Lung (tissue), 4 donors: ENCODE data around the gene AGR2. TPM values are rescaled to one million over a fixed set of nuclear protein-coding genes. Genes with fewer than 3 reads are reported as not detected.

Source experiments
- polyA plus RNA-seq, 2 donors: library from polyadenylated mRNA; stranded (reverse); fragments of 200-250 nt; gene quantifications; one replicate each; pipeline ENCODE4 v1.2.1, GENCODE V29; 2013
- total RNA-seq, 2 donors: library from RNA; depleted of rRNA in 1 of 2; stranded (reverse); fragments of >200 nt in 1 of 2; gene quantifications; one replicate each; pipeline ENCODE4 v1.2.1, GENCODE V29; 2014 to 2021
- donor health status: Bipolar disorder and iron deficiency.
- donor health status: healthy.
- donor health status: DM: yes; HTN: yes; CAD: no.

Gene AGR2
- total and polyA plus RNA-seq, 4 donors: 137 to 420 (median 290) TPM

Other genes starting within 250 kb of the AGR2 start
- gene ANKMY2, start 159.2 kb downstream of the AGR2 start, total RNA-seq: 10 to 100 TPM; 13.5 to 26.2 TPM
- gene ANKMY2, start 159.2 kb downstream of the AGR2 start, polyA plus RNA-seq: 1 to 10 TPM; 4.9 to 6.0 TPM
- gene BZW2, start 158.8 kb downstream of the AGR2 start, total RNA-seq: 10 to 100 TPM; 44.3 to 47.9 TPM
- gene BZW2, start 158.8 kb downstream of the AGR2 start, polyA plus RNA-seq: 10 to 100 TPM; 32.4 to 53.7 TPM
- gene TSPAN13, start 51.2 kb downstream of the AGR2 start, total RNA-seq: 100 to 1,000 TPM; 125 to 143 TPM
- 100 to 1,000 TPM in 1 of 2 donors, 10 to 100 TPM in 1; 81.1 to 125 TPM for gene TSPAN13, start 51.2 kb downstream of the AGR2 start, polyA plus RNA-seq
- 100 to 1,000 TPM; 136 to 195 TPM for gene AGR3, start 77.0 kb upstream of the AGR2 start, total RNA-seq
- 100 to 1,000 TPM; 182 to 464 TPM for gene AGR3, start 77.0 kb upstream of the AGR2 start, polyA plus RNA-seq